GM12892 (cell line): ENCODE data around the gene RPS29.
A peak's percentile ranks its signal among the peaks of the same experiment; 100 is the strongest.

Experiments used
- POLR2A ChIP-seq: IDR thresholded peaks from 2 replicates; pipeline ENCODE4 v1.6.1; 2011; ENCODE audit warnings: low read depth, low read length, control low read depth
- TAF1 ChIP-seq: IDR thresholded peaks from 2 replicates; pipeline ENCODE4 v1.6.1; 2011; ENCODE audit warnings: low read depth, mild to moderate bottlenecking, control low read depth, low read length, borderline replicate concordance

DNA sequence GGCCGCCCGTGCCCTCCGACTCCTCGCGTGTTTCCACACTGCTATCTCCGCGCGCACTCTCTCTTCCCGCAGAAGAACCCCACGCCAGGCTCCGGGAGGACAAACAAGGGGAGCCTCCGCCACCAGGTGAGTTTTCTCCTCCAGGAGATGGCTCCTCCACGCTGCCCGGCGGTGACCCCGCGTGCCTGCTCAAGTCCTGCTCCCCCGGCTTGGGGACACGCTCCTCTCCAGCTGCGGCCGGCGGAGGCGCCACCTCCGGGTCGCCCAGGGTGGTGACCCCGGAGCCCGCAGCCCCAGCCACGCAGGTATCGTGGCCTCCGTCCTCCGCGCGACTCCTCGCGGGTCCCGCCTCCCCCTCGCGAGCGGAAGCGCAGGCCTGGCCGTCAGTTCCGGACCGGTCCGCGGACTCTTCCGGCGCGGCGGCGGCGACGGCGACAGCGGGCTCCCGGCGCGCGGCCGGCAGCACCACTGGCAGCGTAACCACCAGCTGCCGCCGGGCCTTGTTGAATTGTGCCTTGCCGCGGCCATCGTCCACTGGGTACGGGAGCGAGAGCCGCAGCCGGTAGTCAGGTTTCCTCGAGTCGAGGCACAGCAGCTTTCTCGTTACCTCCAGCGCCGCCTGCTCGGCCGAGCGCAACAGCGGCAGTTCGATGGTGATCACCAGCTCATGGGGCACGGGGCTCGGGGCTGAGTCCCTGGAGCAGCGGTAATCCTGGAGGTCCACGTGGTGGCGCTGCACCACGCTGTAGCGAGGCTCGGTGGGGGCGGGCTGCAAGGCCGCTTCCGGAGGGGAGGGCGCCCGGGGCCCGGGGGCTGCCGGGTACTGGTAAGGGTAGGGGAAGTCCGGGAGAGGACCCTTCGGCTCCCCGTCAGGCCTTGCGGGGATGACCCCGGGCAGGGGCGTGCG, 47.7 kb upstream of the RPS29 start:
- TF ChIP-seq POLR2A: peak; percentile 87
- peak; percentile 48 for TF ChIP-seq TAF1
